Stimulated activated CD4-positive, alpha-beta T cell treated with anti-CD3 and anti-CD28 coated beads, Interleukin-2, amount 100 ng/mL, for 24 hours (primary cell): ENCODE results near the gene GRPR.
A peak's percentile ranks its signal among the peaks of the same experiment; 100 is the strongest.

Source experiments
- DNase-seq, 2 donors: peaks; one replicate each; pipeline ENCODE4 v3.0.0-alpha.2; 2020

Gene GRPR

DNA sequence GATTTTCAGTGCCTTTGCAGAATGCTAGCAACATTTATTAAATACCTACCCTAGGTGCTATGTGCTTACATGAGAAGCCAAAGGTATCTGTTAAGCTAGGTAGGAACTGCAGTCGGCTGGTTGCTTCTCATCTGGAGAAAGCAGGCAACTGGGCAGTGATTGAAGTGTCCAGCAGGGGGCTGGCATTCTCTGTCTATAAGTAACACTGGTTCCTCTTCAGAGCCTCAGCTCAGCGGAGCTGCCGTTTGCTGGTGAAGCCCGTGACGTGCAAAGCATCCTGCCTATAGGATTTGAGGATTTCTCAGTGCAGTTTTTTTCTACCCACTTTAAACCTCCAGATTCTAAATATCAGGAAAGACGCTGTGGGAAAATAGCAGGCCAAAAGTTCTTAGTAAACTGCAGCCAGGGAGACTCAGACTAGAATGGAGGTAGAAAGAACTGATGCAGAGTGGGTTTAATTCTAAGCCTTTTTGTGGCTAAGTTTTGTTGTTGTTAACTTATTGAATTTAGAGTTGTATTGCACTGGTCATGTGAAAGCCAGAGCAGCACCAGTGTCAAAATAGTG lies at the start of gene GRPR:
TSS of gene GRPR (plus strand) at position 344 of the 565 bp plus-strand sequence. CDS start 389 bp downstream, outside the sequence.
- DNase-seq, result peak; percentile 54 to 65

- no peak for DNase-seq
Observed at GRCh38 chrX:16075087-16075486, 48.3 kb upstream of the GRPR start.

GRCh38 chrX:16076834-16077233 lies 46.5 kb upstream of the GRPR start:
- DNase-seq, result no peak

GRCh38 chrX:16077811-16078210 lies 45.6 kb upstream of the GRPR start:
- no peak for DNase-seq

GRCh38 chrX:16081357-16081756 lies 42.0 kb upstream of the GRPR start:
- DNase-seq, result no peak

DNA sequence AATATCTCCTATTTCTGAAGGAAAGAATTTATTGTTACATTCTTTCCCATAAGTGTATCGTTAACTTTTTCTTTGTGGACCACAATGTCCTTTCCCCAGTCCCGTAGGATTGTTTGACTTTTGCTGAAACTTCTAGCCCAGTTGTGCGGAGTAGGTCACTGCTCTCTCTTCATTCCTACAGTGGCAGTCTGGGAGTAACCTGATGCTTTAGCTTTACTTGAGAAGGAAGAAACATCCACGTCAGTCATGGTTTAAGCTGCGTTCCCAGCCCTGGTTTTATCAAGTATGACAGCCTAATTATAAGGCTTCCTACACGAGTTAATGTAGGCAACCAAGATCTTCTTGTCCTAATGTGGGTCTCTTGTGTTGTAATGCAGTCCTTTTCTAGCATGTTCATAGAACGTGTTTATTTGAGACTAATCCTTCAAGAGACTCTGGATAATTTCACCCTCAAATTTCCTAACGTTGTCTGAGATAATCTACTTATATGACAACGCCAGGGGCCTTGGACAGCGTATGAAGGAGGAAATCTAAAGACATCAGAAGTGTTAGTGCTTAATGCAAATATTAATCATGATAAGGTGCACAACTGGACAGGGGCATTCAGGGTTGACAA lies 40.8 kb upstream of the GRPR start:
- no peak for DNase-seq

DNA sequence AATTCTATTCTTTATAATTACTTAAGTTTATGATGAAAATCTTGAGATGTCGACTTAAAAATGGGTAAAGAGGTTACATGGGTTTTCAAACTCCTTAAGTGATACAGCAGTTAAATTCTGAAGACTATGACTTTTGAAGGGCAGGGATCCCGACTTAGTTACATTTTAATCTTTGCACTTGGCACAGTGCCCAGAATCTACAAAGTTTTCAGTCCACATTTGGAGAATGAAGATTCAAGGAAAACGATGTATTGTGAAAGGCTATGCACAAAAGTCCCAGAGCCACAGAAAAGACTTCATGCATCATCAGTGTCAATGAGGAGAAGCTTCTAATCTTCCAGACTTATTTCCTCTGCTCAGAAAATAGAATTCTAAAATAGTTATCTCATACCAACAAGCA lies 36.3 kb upstream of the GRPR start:
- no peak for DNase-seq

- DNase-seq, result no peak
Observed at GRCh38 chrX:16089086-16089485, 34.3 kb upstream of the GRPR start.

- no peak for DNase-seq
Observed at GRCh38 chrX:16096141-16096540, 27.2 kb upstream of the GRPR start.

GRCh38 chrX:16100673-16101072 lies 22.7 kb upstream of the GRPR start:
- no peak for DNase-seq

DNA sequence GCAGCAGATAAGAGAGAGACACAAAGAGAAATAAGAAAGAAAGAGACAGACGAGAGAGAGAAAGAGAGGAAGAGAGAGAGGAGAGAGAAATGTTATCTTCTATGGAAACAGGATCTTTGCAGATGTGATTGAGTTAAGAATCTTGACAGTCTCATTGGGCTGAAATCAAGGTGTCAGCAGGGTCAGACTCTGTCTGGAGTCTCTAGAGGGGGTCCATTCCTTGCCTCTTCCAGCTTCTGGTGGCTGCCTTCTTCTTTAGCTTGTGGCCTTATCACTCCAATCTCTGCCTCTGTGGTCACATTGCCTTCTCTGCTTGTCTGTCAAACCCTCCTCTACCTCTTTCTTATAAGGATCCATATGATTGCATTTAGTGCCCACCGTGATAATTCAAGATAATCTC lies 21.8 kb upstream of the GRPR start:
- no peak for DNase-seq

DNA sequence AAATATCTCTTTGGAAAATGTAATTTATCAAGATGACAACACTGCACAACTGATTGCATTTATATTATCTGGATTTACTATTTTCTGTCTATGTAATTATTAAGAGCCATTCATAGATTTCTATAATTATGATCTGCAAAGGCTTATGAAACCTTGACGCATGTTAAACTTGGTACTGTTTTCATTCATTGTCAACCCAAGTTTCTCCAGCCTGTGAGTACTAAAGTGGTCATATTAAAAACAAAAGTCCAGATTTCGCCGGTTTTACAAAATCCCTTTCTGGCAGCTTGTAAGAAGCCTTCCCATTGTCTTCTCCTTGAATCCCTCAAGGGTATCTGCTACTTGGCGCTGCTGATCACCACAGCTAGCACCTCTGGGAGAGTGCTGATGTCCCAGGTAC lies 19.7 kb upstream of the GRPR start:
- DNase-seq, result no peak

- DNase-seq, result no peak
Observed at GRCh38 chrX:16112428-16112827, 10.9 kb upstream of the GRPR start.

- no peak for DNase-seq
Observed at GRCh38 chrX:16113978-16114565, 9.3 kb upstream of the GRPR start.

DNA sequence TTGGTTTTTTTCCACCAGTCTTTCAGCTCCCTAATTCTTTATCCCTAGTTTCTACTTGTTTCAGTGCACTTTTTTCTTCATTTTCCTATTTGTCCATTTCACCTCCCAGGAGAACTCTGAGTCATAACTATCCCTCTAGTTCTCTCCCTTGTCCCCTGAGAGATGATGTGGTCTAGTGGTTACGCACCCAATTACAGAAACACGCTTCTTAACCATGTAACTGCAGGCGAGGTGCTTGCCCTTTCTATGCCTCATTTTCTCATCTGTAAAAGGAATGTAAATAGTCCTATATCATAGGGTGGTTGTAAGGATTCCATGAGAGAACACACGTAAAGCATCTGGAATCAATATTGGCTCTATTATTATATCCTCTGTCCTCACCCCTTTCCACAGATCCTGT lies 8.8 kb upstream of the GRPR start:
- DNase-seq, result no peak

GRCh38 chrX:16119353-16120220 lies 3.8 kb upstream of the GRPR start:
- DNase-seq, result no peak

DNA sequence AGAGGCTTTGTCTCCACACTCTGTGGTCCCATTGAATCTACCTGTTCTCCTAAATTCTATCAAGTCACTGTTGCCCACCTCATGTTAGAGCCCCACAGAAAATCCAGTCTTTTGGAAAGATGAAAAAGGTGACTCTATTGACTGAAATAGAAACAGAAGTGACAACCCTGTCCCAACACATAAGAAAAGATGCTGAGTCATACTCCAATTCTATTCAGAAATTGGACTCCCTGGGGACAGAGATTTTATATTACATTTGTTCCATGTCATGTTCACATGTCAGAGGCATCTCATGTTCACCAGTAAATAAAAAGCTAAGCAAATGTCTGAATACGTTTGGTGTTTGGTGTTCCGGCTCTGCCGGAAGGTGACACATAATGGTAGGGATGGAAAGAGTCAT lies 2.9 kb upstream of the GRPR start:
- DNase-seq, result no peak

- no peak for DNase-seq
Observed at GRCh38 chrX:16124201-16124600, 836 bp downstream of the GRPR start.

DNA sequence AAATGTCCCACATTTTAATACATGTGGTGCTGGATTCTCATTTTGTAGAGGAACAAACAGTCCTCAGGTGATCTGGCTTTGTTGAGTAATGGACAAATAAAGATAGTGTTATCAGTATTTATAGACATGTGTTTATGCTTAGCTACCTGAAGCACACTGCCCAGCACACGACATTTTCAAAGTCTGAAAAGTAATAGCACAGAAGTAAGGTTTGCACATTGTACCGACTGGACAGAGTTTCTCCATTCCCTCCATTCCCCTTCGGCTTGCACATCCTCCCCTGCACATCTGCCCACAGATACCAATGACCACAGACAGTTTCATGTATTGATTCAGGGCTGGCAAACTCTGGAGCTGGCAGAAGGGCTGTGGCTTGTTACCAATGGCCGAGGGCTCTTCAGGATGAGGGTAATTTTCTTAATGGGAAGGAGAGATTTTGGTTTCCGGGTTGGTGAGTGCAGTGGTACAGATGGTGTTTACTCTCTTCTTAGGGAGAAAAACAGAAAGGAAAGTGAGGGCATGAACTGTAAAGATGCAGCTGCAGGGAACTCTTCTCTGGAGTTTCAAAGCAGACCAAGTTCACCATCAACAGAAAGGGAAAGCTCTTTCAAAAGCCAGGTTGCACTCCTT lies 2.3 kb downstream of the GRPR start:
- no peak for DNase-seq

DNA sequence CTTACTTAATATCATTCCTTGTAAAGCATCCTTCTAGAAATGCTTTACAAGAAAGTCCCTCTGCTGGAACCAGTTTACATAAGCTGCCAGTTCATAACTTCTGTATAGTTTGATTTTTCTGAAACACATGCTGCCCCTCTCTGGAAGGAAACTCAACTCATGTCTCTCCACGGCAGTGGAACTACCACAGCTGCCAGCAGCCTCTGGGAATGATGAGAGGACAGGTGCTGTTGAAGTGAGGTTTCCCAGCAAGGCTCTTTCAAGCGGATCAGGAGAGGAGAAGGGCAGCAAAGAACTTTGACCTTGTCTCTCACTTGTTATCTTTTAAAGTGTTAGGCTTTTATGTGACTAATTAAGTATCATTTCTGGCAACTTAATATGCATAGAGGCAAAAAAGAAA lies 7.3 kb downstream of the GRPR start:
- DNase-seq, result no peak

GRCh38 chrX:16134936-16135335 lies 11.6 kb downstream of the GRPR start:
- no peak for DNase-seq

DNA sequence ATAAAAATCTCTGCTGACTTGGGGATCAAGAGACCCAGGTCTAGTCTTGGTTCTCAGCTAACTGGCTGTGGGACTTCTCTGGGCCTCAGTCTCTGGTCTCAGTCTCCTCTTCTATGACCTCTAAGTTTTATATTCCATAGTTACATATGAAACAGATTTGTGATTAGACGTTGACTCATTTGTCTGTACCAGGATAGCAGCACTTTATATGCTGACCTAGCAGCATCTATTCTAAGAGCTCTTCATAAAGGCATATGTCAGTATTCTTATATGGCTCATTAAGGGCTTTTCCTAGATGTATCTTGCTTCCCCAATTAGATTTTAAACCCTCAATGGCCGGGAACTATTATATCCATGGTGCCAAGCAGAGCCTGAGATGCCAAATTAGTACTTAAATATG lies 12.7 kb downstream of the GRPR start:
- no peak for DNase-seq

GRCh38 chrX:16137416-16138107 lies 14.2 kb downstream of the GRPR start:
- no peak for DNase-seq
